GM18868 (cell line): Measurements from ENCODE around the gene MEN1.

Experiments used
- ATAC-seq: cut with Tn5 transposase; IDR thresholded peaks from one replicate; pipeline ENCODE4 v1.9.1; 2021; ENCODE audit warnings: mild to moderate bottlenecking, moderate library complexity; ENCODE audit not compliant: unreplicated experiment

MEN1 gene

DNA sequence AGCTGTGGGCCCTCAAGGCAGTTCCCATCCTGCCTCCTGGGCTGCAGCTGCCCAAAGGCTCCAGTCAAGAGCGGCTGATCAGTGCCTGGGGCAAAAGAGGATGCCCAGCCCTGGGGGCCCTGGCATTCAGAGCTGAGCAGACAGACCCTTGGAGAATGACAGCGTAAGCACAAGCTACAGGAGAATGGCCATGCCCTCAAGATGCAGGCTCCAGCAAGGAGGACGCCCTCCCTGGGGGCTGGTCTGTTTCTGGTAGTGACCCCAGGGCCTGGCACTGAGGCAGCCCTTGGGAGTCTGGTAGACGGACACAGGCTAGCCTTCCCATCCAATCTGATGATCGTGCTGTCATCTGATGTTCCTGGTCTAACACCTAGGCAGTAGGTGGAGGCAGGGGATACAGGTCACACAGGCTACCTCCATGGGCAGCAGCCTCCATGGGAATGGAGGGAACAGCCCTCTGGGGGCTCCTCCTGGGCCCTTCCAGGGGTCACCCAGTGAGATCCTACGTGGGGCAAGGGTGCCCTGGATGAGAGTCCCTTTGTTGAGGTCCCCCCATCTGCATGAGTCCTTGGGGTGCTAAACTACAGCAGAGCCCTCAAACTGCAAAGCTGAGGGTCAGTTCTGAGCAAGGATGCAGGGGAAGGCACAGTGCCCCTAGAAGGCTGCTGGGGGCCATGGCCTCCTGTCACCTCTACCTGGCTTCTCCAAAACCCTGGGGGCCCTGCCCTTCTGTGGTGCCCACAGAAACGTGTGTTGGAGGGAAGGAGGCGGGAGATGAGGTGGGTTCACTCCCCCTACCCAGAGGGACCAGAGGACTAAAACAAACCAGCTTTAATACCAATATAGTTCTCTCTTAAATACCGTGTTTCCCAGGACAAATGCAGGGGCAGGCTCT, 21.8 kb downstream of the MEN1 start:
- no peak for ATAC-seq

DNA sequence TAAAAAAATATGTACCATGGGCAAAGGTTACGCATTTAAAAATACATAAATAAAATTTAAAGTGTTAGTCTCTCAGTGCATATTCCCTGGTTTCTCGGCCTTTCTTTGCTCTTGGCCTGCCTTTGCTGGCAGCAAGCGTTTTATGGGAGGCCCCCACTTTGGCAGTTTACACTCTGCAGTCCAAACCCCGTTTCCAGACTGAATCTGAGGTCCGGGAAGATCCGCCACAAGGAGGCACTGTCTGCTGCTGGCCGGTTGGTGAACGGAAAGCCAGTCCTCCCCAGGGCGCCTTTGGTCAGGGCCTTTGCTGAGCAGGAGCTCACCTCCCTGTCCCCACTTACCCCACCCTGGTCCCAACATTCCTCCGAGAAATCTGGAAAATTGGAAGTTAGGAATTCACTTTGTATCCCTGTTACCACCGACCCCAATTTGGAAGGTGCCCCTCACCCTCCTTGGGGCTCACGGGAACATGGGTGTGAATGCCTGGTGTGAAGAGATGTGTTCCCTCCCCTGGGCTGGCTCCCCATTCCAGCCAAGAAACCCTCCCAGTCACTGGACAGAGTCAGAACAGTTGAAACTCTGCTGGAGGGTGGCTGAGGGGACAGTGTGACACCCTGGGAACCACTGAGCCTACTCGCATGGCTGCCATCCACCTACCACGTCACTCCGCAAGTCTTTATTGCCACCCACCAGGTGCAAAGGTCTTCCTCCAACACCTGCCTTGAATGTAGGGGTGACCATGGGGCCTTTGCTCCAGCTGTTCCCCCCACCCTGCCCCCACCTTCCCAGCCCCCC, 22.6 kb downstream of the MEN1 start:
- no peak for ATAC-seq

DNA sequence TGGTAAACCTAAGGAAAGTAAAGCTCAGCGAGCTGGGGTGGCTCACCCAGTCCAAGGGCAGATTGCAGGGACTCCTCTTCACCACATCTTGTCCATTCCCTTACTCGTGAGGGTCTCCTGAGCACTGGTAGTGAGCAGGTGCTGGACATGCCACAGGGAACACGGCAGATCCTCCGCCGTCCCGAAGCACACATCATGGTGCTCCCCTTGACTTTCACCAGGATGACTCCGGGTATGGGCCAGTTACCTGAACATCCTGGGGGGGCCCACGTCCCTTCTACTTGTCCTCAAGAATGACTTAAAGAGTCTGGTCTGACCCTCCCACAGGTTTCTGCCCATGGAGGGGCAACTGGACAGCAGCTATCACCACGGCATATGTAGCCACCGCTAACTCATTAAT, 24.0 kb downstream of the MEN1 start:
- no peak for ATAC-seq

DNA sequence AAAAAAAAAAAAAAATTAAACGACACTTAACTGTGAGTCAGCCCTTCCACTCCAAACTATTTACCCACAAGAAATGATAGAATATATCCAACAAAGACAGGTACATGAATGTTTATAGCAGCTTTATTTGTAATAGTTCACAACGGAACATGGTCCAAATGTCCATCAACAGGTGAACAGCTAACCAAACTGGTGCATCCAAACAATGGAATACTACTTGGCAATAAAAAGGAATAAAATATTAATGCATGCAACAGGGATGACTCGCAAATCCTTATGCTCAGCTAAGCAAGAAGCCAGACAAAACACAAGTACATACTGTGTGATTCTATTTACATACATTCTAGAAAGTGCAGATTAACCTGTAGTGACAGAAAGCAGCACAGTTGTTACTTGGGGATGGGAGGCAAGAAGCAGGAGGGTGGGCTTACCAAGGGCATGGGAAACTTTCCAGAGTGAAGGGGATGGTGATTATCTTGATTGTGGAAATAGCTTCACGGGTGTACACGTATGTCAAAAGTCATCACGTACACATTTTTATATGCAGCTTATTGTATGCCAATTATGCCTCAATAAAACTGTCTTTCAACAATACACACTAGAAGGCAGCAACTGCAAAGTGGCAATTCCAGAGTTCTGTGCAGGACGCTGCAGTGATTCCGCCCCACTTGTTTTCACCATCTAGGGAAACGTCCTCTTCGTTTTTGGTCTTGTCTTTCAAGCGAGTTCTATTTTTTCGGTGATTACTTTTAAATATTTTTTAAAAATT, 25.4 kb downstream of the MEN1 start:
- ATAC-seq = no peak

DNA sequence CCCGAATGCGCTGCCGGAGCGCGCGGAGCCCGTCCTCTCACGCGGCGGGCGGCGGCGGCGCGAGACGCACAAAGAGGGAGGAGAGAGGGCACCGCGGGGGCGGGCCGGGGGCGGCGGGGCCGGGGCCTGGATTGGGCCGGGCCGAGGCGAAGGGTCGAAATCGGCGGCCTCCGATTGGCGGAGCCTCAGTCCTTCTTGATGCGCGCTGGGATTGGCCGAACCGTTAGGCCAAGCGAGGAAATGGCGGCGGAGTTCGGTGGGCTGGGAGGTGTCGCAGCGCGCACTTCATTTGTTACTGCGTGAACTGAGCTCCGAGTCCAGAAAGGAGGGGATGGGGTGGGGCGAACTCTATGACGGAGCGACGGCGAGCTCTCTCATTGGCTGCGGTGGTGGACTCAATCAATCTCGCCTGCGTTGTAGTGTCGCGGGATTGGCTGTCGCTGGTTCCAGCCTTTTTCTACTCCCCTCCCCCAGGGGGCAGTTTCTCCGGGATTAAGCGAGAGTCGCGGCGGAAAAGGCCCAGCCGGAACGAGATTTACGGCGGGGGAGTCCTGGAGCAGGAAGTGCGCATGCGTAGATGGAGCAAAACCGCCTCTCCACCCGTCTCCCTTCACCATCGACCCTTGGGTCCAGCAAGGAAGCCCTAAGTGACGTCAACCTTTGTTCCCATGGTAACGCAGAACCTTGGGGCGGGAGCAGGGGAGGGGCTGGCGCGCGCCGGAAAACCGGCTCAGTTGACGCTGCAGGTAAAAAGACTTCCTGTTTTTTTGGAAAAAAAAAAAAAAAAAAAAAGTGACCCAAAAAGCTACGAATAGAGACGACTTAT, 31.7 kb downstream of the MEN1 start, which contains the start of gene SF1:
Gene SF1, minus strand, starts transcription at position 70 of the 826 bp plus-strand sequence. CDS start 150 bp downstream, outside the sequence.
- ATAC-seq = peak; percentile 79

DNA sequence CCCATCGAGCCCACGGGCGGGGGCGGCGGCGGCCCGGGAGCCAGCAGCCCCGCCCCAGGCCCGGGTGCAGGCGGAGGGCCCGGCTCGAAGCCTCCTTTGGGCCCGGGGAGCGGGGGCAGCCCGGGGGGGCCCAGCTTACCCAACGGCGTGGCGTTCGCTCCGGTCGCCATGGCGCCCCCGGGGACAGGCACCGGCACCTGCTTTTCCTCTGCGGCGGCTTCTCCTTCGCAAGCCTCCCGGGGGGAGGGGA, 32.2 kb downstream of the MEN1 start:
- peak; percentile 17 for ATAC-seq

DNA sequence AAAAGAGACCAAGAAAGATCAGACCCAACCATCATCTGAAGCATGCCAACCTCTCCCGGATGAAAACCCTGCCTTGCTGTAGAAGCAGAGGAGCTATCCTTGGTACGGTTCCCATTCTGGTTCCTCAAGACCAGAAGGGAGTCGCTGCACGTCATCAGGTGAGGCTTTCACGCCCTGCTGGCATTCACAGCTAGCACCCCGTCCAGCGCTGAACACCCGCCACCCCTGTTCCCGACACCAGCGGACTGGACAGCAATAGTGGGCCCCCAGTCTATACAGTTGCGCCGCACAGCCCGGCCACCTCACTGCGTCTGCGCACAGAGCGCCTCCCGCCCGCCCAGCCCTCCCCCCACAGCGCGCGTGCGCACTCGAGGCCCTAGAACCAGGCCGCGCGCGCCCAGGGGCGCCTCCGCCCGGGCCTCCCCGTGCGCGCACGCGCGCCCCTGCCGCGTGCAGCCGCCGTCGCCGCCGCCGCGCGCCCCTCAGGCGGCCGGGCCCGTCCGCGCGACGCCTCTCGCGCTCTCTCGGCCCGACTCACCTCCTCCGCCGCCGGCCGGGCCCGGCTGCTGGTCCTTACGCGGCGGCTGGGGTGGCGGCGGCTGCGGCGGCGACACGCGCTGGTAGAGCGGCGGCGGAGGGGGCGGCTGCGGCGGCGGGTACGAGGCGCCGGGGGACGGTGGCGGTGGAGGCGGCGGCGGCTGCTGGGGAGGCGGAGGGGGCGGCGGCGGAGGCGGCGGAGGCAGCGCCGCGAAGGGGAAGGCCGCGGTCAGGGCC, 32.7 kb downstream of the MEN1 start:
- ATAC-seq = no peak

DNA sequence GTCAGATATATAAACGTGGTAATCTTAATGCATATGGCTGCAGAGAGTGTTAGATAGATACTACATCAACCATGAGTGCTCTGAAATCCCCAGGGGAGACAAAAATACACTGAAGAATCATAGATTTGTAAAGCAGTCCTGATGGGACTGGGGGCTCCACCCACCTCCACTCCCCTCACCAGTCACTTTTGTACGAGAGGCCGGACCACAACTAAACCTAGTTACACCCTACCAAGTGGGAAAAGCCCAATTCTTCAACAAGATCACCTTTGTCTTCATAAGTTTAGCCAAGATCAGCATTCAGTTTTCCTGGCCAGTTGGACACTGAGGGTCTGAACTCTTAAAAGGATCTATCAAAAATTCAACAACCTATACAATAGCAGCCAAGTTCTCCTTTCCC, 33.5 kb downstream of the MEN1 start:
- ATAC-seq = no peak

DNA sequence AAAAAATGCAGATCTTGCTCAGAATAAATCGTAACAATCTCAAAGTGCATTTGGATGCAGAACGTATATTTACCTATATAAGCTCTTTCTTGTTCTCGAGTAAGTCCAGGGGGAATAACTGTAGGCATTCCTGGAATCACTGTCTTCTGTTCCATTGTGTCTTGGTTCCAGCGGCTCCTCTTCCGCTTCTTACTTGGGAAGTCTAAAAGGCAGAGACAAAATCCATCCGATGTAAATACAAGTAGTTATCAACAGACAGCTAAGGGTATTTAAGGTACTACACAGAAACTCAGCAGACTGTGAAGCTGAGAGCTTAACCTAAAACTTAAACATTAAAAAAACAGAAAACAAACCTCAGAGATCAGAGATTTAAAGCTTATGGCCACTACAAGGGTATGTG, 33.9 kb downstream of the MEN1 start:
- no peak for ATAC-seq

DNA sequence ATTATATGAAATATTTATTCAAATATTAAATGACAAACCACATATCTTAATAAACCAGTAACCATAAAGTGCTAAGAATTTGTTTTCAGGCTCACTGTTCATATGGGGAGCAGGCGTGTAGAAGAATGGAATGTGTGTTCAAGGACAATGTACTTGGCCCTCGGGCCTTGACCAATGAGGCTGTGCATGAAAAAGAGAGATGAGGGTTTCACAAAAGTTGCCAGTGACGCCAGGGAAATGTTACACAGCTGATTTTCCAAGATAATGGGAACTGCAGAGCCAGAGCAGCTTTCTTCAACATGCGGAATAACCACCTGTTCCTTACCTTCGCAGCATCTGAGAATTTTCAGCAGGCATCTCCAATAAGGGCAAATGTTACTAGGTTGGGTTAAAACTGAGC, 36.2 kb downstream of the MEN1 start:
- ATAC-seq = no peak

DNA sequence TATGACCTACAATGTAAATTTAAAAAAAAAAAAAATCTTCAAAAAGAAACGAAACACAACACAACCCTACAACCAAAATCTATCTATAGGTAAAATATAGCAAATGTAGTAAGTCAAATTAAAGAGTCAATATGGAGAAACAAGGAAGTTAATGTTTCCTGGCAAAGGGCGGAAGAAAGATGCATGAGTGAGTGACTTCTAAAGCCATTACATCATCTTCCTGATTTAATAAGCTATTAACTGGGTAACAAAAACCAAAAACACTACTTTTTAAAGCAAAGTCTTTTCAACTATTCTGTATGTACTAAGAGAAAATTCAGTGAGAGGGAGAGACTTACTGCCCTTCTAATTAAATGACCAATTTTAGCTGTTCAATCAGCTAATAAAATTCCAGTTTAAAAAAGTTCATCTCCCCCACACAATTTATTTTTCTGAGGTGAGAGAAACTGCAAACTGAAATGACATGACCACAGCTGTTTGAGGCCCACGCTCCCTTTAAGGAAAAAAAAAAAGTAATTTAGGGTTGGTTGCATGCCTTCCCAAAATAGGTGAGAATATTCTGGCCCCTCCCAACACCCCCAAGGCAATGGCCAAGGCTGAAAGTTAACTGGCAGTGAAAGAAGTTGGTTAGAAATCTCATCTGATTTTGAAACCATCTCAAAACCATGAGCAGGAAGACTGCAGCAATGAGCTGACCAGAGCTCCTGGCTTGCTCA, 37.9 kb downstream of the MEN1 start:
- no peak for ATAC-seq

DNA sequence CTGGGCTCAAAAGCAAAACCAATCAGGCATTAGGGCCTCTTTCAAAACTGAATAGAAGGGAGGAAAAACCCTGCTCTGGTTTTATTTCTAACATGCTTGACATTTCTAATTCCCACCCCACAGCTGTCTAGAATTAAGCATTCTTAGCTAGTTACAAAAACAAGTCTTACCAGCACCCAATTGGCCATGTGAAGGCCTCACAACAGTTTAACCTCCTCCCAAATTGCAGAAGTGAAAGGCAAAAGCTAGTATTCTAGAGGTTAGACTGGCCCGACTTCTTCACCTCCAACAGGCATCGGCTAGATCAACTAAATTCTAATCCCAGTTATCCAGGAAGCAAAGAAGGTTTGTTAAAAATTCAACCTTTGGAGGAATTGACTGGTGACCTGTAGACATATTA, 38.5 kb downstream of the MEN1 start:
- ATAC-seq = no peak

DNA sequence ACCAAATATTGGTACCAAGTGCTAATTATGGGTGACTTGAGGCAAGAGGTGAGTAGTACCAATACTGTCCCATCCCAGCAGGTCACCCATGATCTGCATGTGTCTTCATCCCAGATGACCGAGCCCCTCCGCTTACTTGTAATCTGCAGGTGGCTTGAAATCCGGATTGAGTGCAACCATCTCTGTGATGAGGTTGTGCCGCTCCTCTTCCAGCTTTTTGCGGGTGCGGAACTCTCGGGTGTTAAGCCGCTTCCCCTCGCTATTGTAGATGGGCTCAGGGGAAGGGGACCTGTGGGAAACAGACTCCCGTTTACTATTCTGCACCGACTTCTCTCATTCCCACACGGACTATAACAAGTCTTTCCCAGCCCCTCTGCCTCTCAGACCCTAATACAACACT, 40.2 kb downstream of the MEN1 start:
- ATAC-seq = no peak

DNA sequence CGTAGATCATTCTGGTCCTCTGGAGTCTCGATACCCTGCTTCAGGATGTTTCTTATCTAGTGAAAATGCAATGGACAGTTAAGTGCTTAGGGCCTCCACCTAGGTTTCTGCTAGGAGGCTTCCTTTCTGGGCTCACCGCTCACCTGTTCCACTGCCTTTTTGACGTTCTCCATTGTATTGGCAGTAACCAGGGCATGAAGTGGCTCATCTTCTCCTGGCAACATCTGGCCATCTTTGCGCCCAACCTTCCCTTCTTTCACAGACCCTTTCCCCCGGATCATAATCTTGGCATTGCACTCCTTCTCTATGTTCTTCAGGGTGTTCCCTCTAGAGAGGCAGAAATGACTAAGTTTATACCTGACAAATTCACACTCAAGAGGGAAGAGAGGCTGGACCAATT, 41.1 kb downstream of the MEN1 start:
- ATAC-seq = no peak

DNA sequence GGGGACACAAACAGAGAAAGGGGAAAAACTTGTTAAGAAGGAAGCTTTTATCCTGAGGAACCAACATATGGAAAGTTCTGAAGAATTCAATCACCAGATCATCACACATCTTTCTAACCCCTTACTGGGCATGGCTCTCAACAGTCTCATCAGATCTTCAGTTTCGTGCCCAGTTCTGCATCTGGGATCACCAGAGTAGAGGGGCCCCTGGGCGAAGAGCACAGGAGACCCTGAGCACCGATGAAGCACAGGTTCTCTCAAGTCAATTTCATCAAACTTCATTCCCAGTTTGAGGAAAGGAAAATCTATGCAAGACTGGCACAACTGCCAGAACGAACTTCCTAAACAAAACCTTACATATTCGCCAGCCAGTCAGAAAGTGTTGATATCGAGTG, 42.1 kb downstream of the MEN1 start:
- ATAC-seq = no peak

DNA sequence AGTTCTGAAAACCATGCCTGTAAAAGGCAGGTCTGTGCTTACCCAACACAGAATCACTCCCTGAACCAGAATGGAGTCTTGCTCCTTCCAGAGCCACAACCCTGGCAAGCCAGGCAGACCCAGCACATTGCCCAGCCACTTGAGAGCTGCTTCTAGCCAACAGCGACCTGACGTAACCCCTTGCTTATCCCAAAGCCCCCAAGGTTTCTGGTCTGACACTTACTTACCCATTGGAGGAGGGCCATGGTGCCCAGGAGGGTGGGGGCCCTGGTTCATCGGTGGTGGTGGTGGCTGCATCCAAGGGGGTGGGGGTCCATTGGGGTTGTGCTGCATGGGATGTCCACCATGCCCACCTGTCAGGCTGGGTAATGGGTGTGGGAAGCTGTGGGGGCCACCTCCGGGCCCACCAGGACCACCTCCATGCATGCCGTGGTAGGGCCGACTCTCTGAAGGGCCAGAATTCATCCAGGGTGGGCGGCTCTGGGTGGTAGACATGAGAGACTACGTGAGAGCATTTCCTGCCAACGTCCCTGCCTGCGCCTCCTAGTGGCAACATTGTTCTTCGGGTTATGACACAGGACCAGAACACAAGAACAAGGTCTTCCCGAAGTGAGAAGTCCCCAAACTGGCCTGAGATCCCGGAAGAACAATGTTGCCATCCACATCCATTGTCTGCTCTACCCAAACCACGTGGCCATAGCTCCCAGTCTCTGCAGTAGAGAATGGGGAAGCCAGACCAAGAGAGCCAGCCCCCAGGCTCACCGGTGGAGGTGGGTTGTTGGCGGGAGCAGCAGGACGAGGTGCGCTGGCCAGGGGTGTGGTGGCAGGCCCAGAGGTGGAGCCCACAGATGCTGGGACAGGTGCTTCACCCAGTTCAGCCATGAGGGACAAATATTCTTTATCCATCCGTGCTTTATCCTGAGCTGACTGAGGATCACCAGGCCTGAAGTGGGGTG, 42.7 kb downstream of the MEN1 start:
- no peak for ATAC-seq

DNA sequence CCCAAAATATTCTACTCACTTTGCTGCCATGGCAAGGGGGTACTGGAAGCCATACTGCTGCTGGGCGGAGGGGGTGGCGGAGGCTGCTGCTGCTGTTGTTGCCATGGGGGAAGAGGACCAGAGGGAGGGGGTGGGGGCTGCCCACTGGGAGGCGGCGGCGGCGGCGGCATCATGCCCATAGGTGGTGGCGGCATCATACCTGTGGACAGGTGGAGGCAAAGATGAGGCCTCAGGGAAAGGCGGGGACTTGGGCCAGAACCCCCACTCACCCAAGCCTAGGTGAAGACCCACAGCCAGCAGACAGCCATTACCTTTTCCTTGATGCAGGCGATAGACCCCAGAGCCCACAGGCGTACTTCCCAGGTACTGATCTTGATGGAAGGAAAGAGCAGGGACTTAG, 43.5 kb downstream of the MEN1 start:
- ATAC-seq = no peak
